Calu3 (cell line): Measurements from ENCODE around the gene C9orf78. TPM values are rescaled to one million over a fixed set of nuclear protein-coding genes. Genes with fewer than 3 reads are reported as not detected.
A peak's percentile ranks its signal among the peaks of the same experiment; 100 is the strongest.
"Not testable (repeated sequence)": the region's sequence is repeated elsewhere in the genome, so short reads cannot be mapped to it uniquely, and the experiment has no call there.

Experiments
- BruUV-seq: library from RNA; stranded (reverse); fragments of 400-500 nt; replicated peaks from 2 replicates; lab custom pipeline; 2021; lab: Mats Ljungman, UMichigan
- CTCF ChIA-PET: fragments of 300-600 bp; sonication (Branson Sonifier 250); formaldehyde crosslinking; loops from one replicate; lab custom pipeline; 2022; ENCODE audit warnings: antibody characterized with exemption; lab: Charles Lee
- DNase-seq: peaks from one replicate; pipeline ENCODE4 v3.0.0; 2022
- H3K27ac Mint-ChIP-seq: one replicate; pipeline ENCODE4 v1.8.0; 2022; ENCODE audit warnings: mixed read lengths; ENCODE audit not compliant: unreplicated experiment
- H3K27me3 Mint-ChIP-seq: one replicate; pipeline ENCODE4 v1.8.0; 2022; ENCODE audit warnings: mixed read lengths; ENCODE audit not compliant: unreplicated experiment
- H3K36me3 Mint-ChIP-seq: one replicate; pipeline ENCODE4 v1.8.0; 2022; ENCODE audit warnings: mild to moderate bottlenecking, moderate library complexity, mixed read lengths; ENCODE audit not compliant: insufficient read depth, unreplicated experiment
- H3K4me1 Mint-ChIP-seq: one replicate; pipeline ENCODE4 v1.8.0; 2022; ENCODE audit warnings: mild to moderate bottlenecking, low read depth, mixed read lengths; ENCODE audit not compliant: unreplicated experiment
- H3K4me3 Mint-ChIP-seq: one replicate; pipeline ENCODE4 v1.8.0; 2022; ENCODE audit warnings: mild to moderate bottlenecking, low read depth, moderate library complexity, mixed read lengths; ENCODE audit not compliant: unreplicated experiment
- H3K9me3 Mint-ChIP-seq: one replicate; pipeline ENCODE4 v1.8.0; 2022; ENCODE audit warnings: low read depth, mixed read lengths; ENCODE audit not compliant: unreplicated experiment
- intact Hi-C: fragments of 100-400 bp; cut with micrococcal nuclease; formaldehyde crosslinking; loops from one replicate; pipeline ENCODE4 v1.10.0; 2022; ENCODE audit not compliant: unreplicated experiment
- total RNA-seq: library from RNA; stranded (reverse); gene quantifications from 2 replicates; pipeline ENCODE4 v1.2.3, GENCODE V29; 2022
- TF ChIP-seq, protein P1 (sequence below): fragments of 200-600 bp; IDR thresholded peaks from one replicate; pipeline ENCODE4 v1.8.0; 2022; ENCODE audit warnings: antibody characterized with exemption; ENCODE audit not compliant: unreplicated experiment

C9orf78 gene
- total RNA-seq, 1 experiment from 2014 or later, result 24.5 TPM

DNA sequence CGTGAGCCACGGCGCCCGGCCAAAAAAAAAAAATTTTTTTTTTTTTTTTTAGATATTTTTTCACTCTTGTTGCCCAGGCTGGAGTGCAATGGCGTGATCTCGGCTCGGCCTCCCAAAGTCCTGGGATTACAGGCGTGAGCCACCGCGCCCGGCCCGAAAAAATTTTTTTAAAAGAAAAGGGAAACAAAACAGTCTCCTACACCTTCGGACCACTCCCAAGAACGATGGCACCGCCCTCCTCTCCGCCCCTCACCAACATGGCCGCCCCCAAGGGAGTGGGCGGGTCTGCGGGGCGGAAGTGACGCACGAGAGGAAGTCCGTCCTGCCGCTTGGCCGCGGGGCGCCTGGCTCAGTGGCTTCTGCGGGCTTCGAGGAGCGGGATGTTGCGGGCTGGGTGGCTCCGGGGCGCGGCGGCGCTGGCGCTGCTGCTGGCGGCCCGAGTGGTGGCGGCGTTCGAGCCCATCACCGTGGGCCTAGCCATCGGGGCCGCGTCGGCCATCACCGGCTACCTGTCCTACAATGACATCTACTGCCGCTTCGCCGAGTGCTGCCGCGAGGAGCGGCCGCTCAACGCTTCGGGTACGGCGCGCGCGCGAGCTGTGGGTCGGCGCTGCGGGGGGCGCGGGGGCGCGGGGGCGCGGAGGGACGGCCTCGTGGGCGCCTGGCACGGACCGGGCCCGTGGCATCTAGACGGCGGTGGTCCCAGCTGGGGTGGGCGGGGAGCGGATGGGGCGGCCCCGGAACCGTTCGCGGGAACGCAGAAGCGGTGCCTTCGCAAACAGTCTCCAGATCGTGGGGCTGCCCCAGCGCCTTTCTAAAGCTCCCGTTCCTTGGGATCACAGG is 32.0 kb downstream of the C9orf78 start, which contains the start of gene TOR1B:
Gene TOR1B (plus strand): TSS at position 352 of the 843 bp plus-strand sequence. CDS start 29 bp downstream, at position 381.
- TF ChIP-seq, protein P1, sequence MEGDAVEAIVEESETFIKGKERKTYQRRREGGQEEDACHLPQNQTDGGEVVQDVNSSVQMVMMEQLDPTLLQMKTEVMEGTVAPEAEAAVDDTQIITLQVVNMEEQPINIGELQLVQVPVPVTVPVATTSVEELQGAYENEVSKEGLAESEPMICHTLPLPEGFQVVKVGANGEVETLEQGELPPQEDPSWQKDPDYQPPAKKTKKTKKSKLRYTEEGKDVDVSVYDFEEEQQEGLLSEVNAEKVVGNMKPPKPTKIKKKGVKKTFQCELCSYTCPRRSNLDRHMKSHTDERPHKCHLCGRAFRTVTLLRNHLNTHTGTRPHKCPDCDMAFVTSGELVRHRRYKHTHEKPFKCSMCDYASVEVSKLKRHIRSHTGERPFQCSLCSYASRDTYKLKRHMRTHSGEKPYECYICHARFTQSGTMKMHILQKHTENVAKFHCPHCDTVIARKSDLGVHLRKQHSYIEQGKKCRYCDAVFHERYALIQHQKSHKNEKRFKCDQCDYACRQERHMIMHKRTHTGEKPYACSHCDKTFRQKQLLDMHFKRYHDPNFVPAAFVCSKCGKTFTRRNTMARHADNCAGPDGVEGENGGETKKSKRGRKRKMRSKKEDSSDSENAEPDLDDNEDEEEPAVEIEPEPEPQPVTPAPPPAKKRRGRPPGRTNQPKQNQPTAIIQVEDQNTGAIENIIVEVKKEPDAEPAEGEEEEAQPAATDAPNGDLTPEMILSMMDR, result no peak
- Mint-ChIP-seq H3K27me3 (no peaks in the 10 kb centered on the region), H3K36me3 (peaks cover 35% of the 10 kb centered on the region), H3K4me1 (no peaks in the 10 kb centered on the region), H3K27ac (no peak within 1 kb of the TSS), H3K9me3 (no peaks in the 10 kb centered on the region), H3K4me3 (peak within 1 kb of the TSS; percentile 70)
- CTCF ChIA-PET, result interaction anchor here (0.7 kb wide), 2 partner anchors 289 to 1154 kb away, joined by 3 read pairs; no protein-coding TSS in a partner anchor
- BruUV-seq, result no TSS peak
- DNase-seq, result peak; percentile 91
- intact Hi-C loops, result no loop called here

DNA sequence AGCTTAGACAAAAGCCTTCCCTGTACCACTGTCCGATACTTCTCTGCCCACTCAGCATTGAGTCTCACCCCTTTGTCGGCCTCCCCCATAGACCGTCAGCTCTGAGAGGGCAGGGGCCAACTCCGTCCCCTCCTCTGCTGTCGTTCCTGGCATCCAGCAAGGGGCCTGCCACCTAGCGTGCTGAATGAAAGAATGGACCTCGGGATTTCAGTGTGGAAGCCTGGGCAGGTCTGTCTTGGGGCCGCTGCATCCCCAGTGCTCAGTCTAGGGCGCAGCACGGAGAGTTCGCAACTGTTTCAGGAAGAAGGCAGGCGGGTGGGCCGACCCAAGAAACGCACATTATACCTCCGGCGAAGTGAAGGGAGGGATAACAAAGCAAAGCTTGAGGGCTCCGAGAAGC is 33.6 kb downstream of the C9orf78 start:
- H3K9me3 Mint-ChIP-seq, result no peaks in the 10 kb centered on the region
- TF ChIP-seq, protein P1, result no peak
- no peaks in the 10 kb centered on the region for H3K4me1 Mint-ChIP-seq
- DNase-seq, result no peak
- CTCF ChIA-PET, result no interaction called here
- H3K36me3 Mint-ChIP-seq, result peaks cover 29% of the 10 kb centered on the region
- BruUV-seq, result no TSS peak
- no peak overlapping the region for H3K4me3 Mint-ChIP-seq
- H3K27ac Mint-ChIP-seq, result no peak overlapping the region
- intact Hi-C loops, result no loop called here
- peaks cover under 1% of the 10 kb centered on the region for H3K27me3 Mint-ChIP-seq

DNA sequence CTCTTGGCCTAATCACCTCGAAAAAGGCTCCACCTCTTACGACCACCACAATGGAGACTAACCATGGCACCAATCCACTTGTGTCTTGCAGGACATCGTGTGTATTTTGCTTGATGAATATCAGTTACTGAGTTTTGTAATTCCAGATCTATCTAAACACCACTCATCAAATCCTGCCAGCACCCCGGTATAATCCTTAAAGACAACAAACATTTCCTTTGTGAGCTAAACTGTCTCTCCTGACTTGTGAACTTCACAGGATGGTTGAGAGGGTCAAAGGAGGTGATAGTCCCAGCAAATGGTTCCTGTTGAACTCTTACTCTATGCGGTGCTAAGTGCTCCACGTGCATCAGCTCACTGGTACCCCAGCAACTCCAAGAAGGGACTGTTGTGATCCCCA is 36.1 kb downstream of the C9orf78 start:
- no peak overlapping the region for H3K27ac Mint-ChIP-seq
- H3K36me3 Mint-ChIP-seq, result peaks cover 14% of the 10 kb centered on the region
- CTCF ChIA-PET, result no interaction called here
- peaks cover 20% of the 10 kb centered on the region for H3K27me3 Mint-ChIP-seq
- TF ChIP-seq, protein P1, result no peak
- H3K9me3 Mint-ChIP-seq, result no peaks in the 10 kb centered on the region
- no peaks in the 10 kb centered on the region for H3K4me1 Mint-ChIP-seq
- no TSS peak for BruUV-seq
- intact Hi-C loops, result no loop called here
- no peak for DNase-seq
- H3K4me3 Mint-ChIP-seq, result no peak overlapping the region

DNA sequence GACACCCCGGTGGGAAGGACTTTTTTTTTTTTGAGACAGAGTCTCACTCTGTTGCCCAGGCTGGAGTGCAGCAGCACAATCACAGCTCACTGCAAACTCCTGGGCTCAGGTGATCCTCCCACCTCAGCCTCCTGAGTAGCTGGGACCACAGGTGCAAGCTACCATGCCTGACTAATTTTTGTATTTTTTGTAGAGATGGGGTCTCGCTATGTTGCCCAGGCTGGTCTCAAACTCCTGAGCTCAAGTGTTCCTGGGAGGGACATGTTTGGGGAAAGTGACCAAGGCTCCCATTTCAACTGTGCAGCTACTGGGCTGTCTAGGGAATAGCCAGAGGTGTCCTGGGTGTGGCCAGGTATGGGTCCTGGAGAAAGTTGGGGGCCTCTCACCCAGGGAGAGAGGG is 39.0 kb downstream of the C9orf78 start:
- DNase-seq, H3K36me3 Mint-ChIP-seq, H3K27ac Mint-ChIP-seq, CTCF ChIA-PET, H3K4me3 Mint-ChIP-seq, intact Hi-C loops, H3K9me3 Mint-ChIP-seq, BruUV-seq, H3K4me1 Mint-ChIP-seq: not testable (repeated sequence)
- peaks cover 20% of the 10 kb centered on the region for H3K27me3 Mint-ChIP-seq

DNA sequence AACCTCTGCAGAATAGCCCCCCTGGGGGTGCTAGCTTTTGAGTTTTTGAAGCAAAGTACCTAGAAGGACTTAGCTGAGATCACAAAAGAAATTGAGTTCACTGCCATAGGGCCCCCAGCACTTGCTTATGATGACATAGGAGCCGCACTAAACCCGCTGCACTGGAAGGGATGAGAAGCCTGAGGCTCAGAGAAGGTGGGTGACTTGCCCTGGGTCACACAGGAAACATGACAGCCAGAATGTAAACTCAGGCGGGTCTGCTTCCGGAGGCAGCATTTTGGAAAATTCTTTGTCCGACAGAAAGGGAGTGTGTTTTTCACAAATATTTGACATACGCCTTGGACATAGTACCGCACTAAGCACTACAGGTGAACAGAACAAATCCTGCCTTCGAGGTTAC is 40.5 kb downstream of the C9orf78 start:
- BruUV-seq, result no TSS peak
- DNase-seq, result no peak
- intact Hi-C loops, result loop anchor here (5.0 kb wide), 1 partner anchor 152 kb away; the partner anchor contains the start of gene ASB6
- CTCF ChIA-PET, result no interaction called here
- H3K27me3 Mint-ChIP-seq, result peaks cover 20% of the 10 kb centered on the region
- H3K4me3 Mint-ChIP-seq, result no peak overlapping the region
- H3K27ac Mint-ChIP-seq, result no peak overlapping the region
- no peaks in the 10 kb centered on the region for H3K36me3 Mint-ChIP-seq
- TF ChIP-seq, protein P1, result no peak
- H3K4me1 Mint-ChIP-seq, result no peaks in the 10 kb centered on the region
- H3K9me3 Mint-ChIP-seq, result no peaks in the 10 kb centered on the region
